ENCODE data around the gene SCT.
"Not testable (repeated sequence)": the region's sequence is repeated elsewhere in the genome, so short reads cannot be mapped to it uniquely, and the experiment has no call there.

Gene SCT

DNA sequence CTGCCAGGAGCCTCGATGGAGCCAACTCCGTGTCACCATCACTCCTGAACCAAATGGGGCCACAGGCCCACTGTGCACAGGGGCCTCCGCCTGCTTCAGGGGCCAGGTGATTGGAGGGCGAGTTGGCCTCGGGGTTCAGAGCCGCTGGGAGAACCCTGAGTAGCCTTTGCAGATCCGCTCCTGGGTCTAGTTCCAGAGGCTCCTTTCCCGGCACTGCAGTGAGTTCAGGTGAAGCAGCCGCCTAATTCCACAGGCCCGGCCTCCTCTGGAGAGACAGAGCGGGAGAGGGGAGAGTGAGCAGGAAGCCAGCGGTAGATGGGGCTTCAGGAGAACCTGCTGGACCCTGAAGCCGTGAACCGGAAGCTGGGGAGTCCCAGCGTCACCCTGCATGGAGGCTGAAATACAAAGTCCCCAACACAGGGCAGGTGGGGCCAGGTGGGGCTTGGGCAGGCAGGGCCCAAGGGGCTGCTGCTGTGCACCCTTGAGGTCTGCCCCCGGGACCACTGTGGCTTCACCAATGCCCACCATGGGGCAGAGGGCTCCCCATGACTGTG lies 32.6 kb upstream of the SCT start:
- Histone ChIP-seq H3K27me3 (ENCODE audit: control insufficient read depth, insufficient read depth, low read length) (no peaks in the 10 kb centered on the region), H3K4me1 (no peaks in the 10 kb centered on the region), H3K9ac (no peak overlapping the region), H2AFZ (no peak overlapping the region), H3K36me3 (ENCODE audit: control insufficient read depth, insufficient read depth, low read length) (no peaks in the 10 kb centered on the region), H3K27ac (no peak overlapping the region), H3K79me2 (no peaks in the 10 kb centered on the region), H3K4me2 (ENCODE audit: low read length) (no peak overlapping the region), H3K9me3 (ENCODE audit: control insufficient read depth, low read length) (no peaks in the 10 kb centered on the region), H3K4me3 (ENCODE audit: low read depth, low read length) (no peak overlapping the region)
- TF ChIP-seq, protein P1, sequence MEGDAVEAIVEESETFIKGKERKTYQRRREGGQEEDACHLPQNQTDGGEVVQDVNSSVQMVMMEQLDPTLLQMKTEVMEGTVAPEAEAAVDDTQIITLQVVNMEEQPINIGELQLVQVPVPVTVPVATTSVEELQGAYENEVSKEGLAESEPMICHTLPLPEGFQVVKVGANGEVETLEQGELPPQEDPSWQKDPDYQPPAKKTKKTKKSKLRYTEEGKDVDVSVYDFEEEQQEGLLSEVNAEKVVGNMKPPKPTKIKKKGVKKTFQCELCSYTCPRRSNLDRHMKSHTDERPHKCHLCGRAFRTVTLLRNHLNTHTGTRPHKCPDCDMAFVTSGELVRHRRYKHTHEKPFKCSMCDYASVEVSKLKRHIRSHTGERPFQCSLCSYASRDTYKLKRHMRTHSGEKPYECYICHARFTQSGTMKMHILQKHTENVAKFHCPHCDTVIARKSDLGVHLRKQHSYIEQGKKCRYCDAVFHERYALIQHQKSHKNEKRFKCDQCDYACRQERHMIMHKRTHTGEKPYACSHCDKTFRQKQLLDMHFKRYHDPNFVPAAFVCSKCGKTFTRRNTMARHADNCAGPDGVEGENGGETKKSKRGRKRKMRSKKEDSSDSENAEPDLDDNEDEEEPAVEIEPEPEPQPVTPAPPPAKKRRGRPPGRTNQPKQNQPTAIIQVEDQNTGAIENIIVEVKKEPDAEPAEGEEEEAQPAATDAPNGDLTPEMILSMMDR (IDR thresholded peaks at IDR 0.05): no peak

DNA sequence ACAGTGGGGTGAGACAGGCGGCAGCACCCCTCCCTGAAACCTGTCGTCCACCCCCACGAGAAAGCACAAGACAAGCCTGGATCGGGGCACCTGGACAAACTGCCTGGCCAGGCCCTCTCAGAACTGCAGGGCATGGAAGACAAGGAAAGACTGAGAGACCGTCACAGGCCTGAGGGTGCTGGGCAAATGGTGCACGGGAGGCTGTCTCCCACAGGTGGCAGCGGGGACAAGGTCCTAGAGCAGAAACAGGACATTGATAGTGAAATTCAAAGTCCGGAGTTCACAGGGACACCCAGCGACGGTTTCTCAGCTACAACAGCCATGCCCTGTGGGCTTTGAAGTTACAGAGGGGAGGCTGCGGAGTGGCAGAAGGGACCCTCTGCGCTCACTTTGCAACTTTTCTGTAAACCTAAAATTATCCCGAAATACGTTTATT lies 30.7 kb upstream of the SCT start:
- no peak overlapping the region for H2AFZ ChIP-seq
- no peaks in the 10 kb centered on the region for H3K79me2 ChIP-seq
- TF ChIP-seq, protein P1 (IDR thresholded peaks at IDR 0.05): no peak
- no peaks in the 10 kb centered on the region for H3K4me1 ChIP-seq
- H3K9me3 ChIP-seq (ENCODE audit: control insufficient read depth, low read length): no peaks in the 10 kb centered on the region
- no peaks in the 10 kb centered on the region for H3K36me3 ChIP-seq (ENCODE audit: control insufficient read depth, insufficient read depth, low read length)
- H3K27ac ChIP-seq: no peak overlapping the region
- no peaks in the 10 kb centered on the region for H3K27me3 ChIP-seq (ENCODE audit: control insufficient read depth, insufficient read depth, low read length)
- H3K4me3 ChIP-seq (ENCODE audit: low read depth, low read length): no peak overlapping the region
- no peak overlapping the region for H3K4me2 ChIP-seq (ENCODE audit: low read length)
- no peak overlapping the region for H3K9ac ChIP-seq

DNA sequence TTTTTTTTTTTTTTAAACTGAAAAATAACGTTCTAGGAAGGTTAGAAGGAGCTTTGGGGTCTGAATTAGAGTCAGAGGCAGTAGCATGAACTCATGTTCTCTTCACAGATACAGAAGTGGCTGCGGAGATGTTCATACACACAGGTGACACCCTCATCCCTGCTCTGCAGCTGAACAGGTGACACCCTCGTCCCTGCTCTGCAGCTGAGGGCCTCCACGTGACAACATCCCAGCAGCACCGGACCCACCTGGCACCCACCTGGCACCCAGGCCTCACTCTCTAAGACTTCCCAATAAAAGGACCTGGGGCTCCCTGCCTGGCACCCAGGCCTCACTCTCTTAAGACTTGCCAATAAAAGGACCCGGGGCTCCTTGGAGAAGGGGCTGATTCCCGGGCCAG lies 29.9 kb upstream of the SCT start:
- Histone ChIP-seq H3K36me3 (ENCODE audit: control insufficient read depth, insufficient read depth, low read length) (no peaks in the 10 kb centered on the region), H3K4me2 (ENCODE audit: low read length) (no peak overlapping the region), H3K9ac (no peak overlapping the region), H3K27ac (no peak overlapping the region), H3K4me1 (no peaks in the 10 kb centered on the region), H3K9me3 (ENCODE audit: control insufficient read depth, low read length) (no peaks in the 10 kb centered on the region), H3K79me2 (no peaks in the 10 kb centered on the region), H2AFZ (no peak overlapping the region), H3K27me3 (ENCODE audit: control insufficient read depth, insufficient read depth, low read length) (no peaks in the 10 kb centered on the region), H3K4me3 (ENCODE audit: low read depth, low read length) (no peak overlapping the region)
- TF ChIP-seq, protein P1 (IDR thresholded peaks at IDR 0.05): no peak

DNA sequence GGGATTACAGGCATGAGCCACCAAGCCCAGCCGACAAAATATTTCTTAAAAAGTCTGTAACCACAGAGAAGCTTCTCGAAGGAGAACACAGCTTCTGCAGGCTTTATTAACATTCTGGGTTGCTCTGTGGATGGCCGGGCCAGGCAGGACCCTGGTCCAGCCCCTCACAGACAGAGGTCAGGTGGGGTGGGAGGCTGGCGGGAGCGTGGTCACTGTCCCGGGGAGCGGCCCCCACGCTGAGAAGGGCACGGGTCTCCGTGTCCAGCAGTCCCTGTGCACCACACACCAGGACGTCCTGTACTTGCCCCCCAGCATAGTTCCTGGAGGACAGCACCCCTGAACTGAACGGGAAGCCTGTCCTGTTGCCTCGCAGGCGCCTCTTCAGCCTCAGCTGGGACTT lies 29.4 kb upstream of the SCT start:
- no peaks in the 10 kb centered on the region for H3K79me2 ChIP-seq
- H3K27me3 ChIP-seq (ENCODE audit: control insufficient read depth, insufficient read depth, low read length): no peaks in the 10 kb centered on the region
- H3K4me2 ChIP-seq (ENCODE audit: low read length): no peak overlapping the region
- no peak overlapping the region for H3K9ac ChIP-seq
- H3K9me3 ChIP-seq (ENCODE audit: control insufficient read depth, low read length): no peaks in the 10 kb centered on the region
- no peaks in the 10 kb centered on the region for H3K4me1 ChIP-seq
- H3K36me3 ChIP-seq (ENCODE audit: control insufficient read depth, insufficient read depth, low read length): no peaks in the 10 kb centered on the region
- H3K4me3 ChIP-seq (ENCODE audit: low read depth, low read length): no peak overlapping the region
- H3K27ac ChIP-seq: no peak overlapping the region
- no peak overlapping the region for H2AFZ ChIP-seq
- TF ChIP-seq, protein P1 (IDR thresholded peaks at IDR 0.05): no peak

DNA sequence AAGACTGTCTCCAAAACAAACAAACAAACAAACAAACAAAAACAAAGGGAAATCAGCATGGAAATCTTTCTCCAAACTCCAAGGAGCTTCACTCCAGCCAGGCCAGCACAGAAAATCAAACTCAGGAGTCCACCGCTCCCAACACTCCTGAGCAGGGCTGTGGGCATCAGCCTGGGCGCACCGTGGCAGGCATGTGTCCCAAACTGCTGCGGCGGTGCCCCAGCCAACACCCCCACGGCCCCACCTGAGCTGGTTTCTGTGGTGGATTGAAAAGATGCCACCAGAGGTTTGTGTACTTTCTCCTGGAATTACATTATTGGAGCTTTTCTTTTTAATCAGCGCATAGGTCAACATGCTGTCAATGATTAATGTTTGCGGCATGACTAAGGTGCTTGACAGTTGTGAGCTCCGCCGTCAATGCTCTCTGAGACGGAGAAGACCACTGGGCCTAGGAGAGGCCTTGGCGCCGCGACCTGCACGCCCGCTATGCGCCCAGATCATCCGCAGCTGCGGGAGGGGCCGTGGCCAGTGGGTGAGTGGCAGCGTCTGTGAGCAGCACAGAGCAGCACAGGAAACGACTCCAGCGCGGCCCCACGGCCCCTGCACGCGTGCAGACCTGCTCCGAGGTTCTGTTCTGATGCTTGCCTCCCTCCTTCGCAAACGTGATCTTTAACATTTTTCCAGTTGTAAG lies 28.2 kb upstream of the SCT start:
- H3K4me3 ChIP-seq (ENCODE audit: low read depth, low read length): no peak overlapping the region
- TF ChIP-seq, protein P1 (IDR thresholded peaks at IDR 0.05): no peak
- H3K27me3 ChIP-seq (ENCODE audit: control insufficient read depth, insufficient read depth, low read length): no peaks in the 10 kb centered on the region
- H3K4me2 ChIP-seq (ENCODE audit: low read length): no peak overlapping the region
- no peaks in the 10 kb centered on the region for H3K9me3 ChIP-seq (ENCODE audit: control insufficient read depth, low read length)
- no peaks in the 10 kb centered on the region for H3K79me2 ChIP-seq
- no peak overlapping the region for H3K9ac ChIP-seq
- H3K27ac ChIP-seq: no peak overlapping the region
- H2AFZ ChIP-seq: no peak overlapping the region
- no peaks in the 10 kb centered on the region for H3K36me3 ChIP-seq (ENCODE audit: control insufficient read depth, insufficient read depth, low read length)
- no peaks in the 10 kb centered on the region for H3K4me1 ChIP-seq

DNA sequence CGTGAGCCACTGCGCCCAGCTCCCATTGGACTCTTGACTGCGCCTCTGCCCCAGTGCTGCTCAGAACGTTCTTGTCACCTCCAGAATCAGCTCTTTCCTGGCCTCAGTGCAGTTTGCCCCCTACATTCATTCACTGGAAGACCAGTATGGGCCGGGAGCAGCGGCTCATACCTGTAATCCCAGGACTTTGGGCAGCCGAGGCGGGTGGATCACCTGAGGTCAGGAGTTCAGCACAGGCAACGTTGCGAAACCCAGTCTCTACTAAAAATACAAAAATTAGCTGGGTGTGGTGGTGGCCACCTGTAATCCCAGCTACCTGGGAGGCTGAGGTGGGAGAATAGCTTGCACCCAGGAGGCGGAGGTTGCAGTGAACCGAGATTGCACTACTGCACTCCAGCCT lies 27.5 kb upstream of the SCT start:
- not testable (repeated sequence) for H3K79me2 ChIP-seq; H3K4me1 ChIP-seq; H3K9me3 ChIP-seq (ENCODE audit: control insufficient read depth, low read length)

More for the DNA sequence above, 27.5 kb upstream of the SCT start:
- not testable (repeated sequence) for H3K27me3 ChIP-seq (ENCODE audit: control insufficient read depth, insufficient read depth, low read length); H2AFZ ChIP-seq; H3K4me2 ChIP-seq (ENCODE audit: low read length); H3K4me3 ChIP-seq (ENCODE audit: low read depth, low read length); H3K9ac ChIP-seq; H3K27ac ChIP-seq; H3K36me3 ChIP-seq (ENCODE audit: control insufficient read depth, insufficient read depth, low read length)

Measured in parathyroid adenoma (tissue), 2 donors.